ENCODE results near the gene LRCH1.
A peak's percentile ranks its signal among the peaks of the same experiment; 100 is the strongest.

Gene LRCH1

GRCh38 chr13:46550822-46551221 lies 2.1 kb upstream of the LRCH1 start:
- CTCF ChIA-PET, result interaction anchor here (0.7 to 3.6 kb wide), 33 partner anchors 9 to 184 kb away, joined by 3 to 188 read pairs (median 8); no protein-coding TSS in a partner anchor
- DNase-seq (ENCODE audit: low read depth, low spot score), result no peak
- no peak overlapping the region for H3K4me3 ChIP-seq (ENCODE audit: low read depth, low read length)
- POLR2A ChIA-PET, result no interaction called here
- TF ChIP-seq CTCF (IDR thresholded peaks at IDR 0.05; ENCODE audit: insufficient read depth, low read length, missing control alignments), result no peak

DNA sequence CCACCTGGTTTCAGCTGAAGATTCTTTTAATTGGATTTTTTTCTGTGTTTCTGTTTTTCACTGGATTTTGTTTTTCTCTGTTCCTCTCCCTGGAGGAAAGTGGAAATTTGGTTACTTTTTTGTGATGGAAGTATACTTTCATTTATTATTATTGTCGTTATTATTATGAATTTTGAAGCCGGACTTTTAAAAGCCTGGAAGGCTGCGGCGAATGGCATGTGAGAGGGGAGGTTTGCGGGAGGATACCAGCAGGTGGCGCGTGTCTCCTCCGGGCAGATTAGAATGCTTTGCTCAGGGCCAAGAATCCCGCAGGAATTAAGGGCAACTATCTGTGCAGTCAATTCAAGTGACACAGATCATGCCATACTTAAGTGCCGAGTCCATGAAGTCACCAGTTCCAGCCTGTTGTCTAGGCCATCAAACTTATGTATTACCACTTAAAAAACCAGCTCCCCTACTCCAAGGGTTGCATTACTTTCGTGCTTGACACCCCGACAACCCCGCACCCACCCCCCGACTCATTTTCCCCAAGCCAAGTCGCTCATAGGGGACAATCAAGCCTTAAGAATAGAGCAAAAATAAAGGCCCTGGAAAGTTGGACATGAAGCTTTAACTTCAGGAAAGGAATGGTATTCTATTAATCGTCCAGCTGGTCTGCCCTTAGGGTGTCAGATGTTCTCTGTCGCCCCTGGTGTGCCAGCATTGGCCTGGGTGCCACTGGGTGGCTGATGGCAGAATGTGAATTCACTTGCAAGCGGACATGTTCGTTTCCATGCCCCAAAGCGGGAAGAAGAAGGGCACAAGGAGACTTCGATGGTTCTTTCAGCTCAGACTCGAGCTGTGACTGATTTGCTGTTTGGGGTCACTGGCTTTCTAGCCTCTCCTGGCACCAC lies 1.3 kb upstream of the LRCH1 start:
- CTCF ChIA-PET, result interaction anchor here (0.7 to 3.4 kb wide), 59 partner anchors 9 to 249 kb away, joined by 3 to 188 read pairs (median 5); no protein-coding TSS in a partner anchor
- H3K4me3 ChIP-seq (ENCODE audit: low read depth, low read length), result no peak overlapping the region
- POLR2A ChIA-PET, result interaction anchor here (1.0 kb wide), 1 partner anchor 169 kb away, joined by 3 read pairs; no protein-coding TSS in a partner anchor
- TF ChIP-seq CTCF (IDR thresholded peaks at IDR 0.05; ENCODE audit: insufficient read depth, low read length, missing control alignments), result peak; percentile 88
- no peak for DNase-seq (ENCODE audit: low read depth, low spot score)

DNA sequence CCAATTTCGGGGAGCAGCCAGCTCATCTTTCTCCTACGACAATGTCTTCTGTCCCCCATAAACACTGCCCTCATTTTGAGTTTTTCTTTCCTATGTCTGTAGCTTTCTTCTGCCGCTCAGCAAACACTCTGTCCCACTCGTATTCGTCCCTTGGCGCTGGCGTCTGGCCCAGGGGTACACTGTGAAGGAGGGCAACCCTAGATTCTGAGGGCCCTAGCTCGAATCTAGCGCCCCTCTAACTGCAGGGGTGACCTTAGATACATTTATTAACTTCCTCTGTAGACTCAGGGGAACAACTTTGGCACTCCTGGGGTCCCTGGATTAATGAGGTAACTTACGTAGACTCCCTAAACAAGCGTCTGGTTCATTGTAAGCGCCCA lies 677 bp upstream of the LRCH1 start:
- POLR2A ChIA-PET, result interaction anchor here (1.0 kb wide), 1 partner anchor 169 kb away, joined by 3 read pairs; no protein-coding TSS in a partner anchor
- no peak for DNase-seq (ENCODE audit: low read depth, low spot score)
- no peak for TF ChIP-seq CTCF (IDR thresholded peaks at IDR 0.05; ENCODE audit: insufficient read depth, low read length, missing control alignments)
- CTCF ChIA-PET, result interaction anchor here (0.7 to 3.4 kb wide), 56 partner anchors 8 to 248 kb away, joined by 3 to 188 read pairs (median 5); no protein-coding TSS in a partner anchor
- H3K4me3 ChIP-seq (ENCODE audit: low read depth, low read length), result peak overlapping the region; percentile 89

- peak overlapping the region; percentile 89 for H3K4me3 ChIP-seq (ENCODE audit: low read depth, low read length)
- DNase-seq (ENCODE audit: low read depth, low spot score), result no peak
- ChIA-PET CTCF (interaction anchor here (2.8 to 3.0 kb wide), 3 partner anchors 12 to 163 kb away, joined by 26 to 188 read pairs (median 38); no protein-coding TSS in a partner anchor), POLR2A (no interaction called here)
- TF ChIP-seq CTCF (IDR thresholded peaks at IDR 0.05; ENCODE audit: insufficient read depth, low read length, missing control alignments), result no peak
These were observed 533 bp downstream of the LRCH1 start for GRCh38 chr13:46553521-46553885.

DNA sequence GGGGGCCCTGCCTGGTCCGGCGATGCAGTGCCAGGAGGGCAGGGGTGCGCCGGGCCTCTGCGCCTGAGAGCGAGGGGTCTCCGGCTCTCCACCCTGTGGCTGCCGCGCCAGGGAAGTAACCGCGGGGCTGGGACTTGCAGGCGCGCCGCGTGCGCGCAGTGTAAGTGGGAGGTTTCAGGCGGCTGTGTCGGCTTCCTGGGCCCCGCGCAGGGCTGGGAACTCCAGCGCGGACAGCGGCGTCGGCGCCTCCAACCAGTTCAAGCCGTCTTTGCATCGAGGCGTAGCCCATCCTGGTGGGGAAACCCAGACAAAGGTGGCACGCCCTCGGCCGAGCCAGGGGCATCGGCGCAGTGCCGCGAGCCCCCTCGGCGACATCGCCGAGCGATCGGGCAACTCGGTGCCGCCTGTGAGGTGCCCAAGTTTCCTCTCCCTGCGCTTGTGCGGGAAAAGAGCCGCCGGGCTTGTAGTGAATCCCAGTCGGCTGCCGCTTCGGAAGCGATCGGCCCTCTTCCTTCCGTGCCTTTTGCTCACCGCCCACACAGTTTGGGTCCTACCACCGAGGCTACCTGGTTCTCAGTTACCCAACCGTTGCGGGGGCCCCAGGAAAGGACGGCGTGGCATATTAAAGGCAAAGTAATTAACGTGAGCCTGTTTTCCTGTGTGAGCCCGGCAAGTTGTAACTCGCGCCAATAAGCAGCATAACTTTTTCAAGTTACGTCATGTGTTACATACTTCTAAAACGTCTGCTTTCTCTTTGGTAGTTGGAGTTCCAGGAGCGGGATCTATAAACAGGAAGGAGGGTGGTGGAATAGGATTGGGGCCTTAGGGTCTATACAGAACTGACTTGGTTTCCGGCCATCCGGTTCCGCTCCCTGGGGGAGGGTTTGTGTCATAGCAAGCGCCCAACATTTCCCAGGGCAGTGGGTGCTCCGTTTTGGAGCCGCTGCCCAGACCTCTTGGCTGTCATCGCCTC lies 1.2 kb downstream of the LRCH1 start:
- H3K4me3 ChIP-seq (ENCODE audit: low read depth, low read length), result peak overlapping the region; percentile 89
- peak; percentile 34 for TF ChIP-seq CTCF (IDR thresholded peaks at IDR 0.05; ENCODE audit: insufficient read depth, low read length, missing control alignments)
- ChIA-PET CTCF (interaction anchor here (3.0 kb wide), 1 partner anchor 162 kb away, joined by 188 read pairs; no protein-coding TSS in a partner anchor), POLR2A (no interaction called here)
- DNase-seq (ENCODE audit: low read depth, low spot score), result no peak

All from AG04449 (cell line).